Muscle layer of duodenum (tissue), 2 donors: Measurements from ENCODE around the gene CASP6.

Experiments
- H3K27ac ChIP-seq: one replicate; pipeline ENCODE4 v1.7.0; 2013; ENCODE audit warnings: mild to moderate bottlenecking, low read length
- H3K27me3 ChIP-seq: one replicate; pipeline ENCODE4 v1.7.0; 2013; ENCODE audit warnings: low read depth, mild to moderate bottlenecking, control low read depth, low read length
- H3K36me3 ChIP-seq, 2 donors: one replicate each; pipeline ENCODE4 v1.7.0; 2013; ENCODE audit warnings: low read length in 2 of 2, control low read depth in 1 of 2, mild to moderate bottlenecking in 1 of 2; ENCODE audit not compliant: insufficient read depth in 2 of 2, control insufficient read depth in 1 of 2
- H3K4me1 ChIP-seq, 2 donors: one replicate each; pipeline ENCODE4 v1.7.0; 2013; ENCODE audit warnings: low read length in 2 of 2, mild to moderate bottlenecking in 2 of 2, control low read depth in 1 of 2, moderate library complexity in 1 of 2; ENCODE audit not compliant: insufficient read depth in 2 of 2, control insufficient read depth in 1 of 2
- H3K4me3 ChIP-seq, 2 donors: one replicate each; pipeline ENCODE4 v1.7.0; 2013; ENCODE audit warnings: low read length in 2 of 2, low read depth in 1 of 2, mild to moderate bottlenecking in 1 of 2
- H3K9me3 ChIP-seq, 2 donors: one replicate each; pipeline ENCODE4 v1.7.0; 2013; ENCODE audit warnings: low read length in 2 of 2, control low read depth in 1 of 2, mild to moderate bottlenecking in 1 of 2; ENCODE audit not compliant: control insufficient read depth in 1 of 2
- donor health status: healthy.

Gene CASP6

GRCh38 chr4:109718759-109719158, 15.5 kb upstream of the CASP6 start:
- Histone ChIP-seq H3K27ac (no peak overlapping the region), H3K9me3 (no peaks in the 10 kb centered on the region), H3K4me1 (no peaks in the 10 kb centered on the region), H3K4me3 (no peak overlapping the region), H3K36me3 (peaks cover 9 to 20% of the 10 kb centered on the region in 2 donors), H3K27me3 (no peaks in the 10 kb centered on the region)

GRCh38 chr4:109713500-109713899, 10.3 kb upstream of the CASP6 start:
- H3K27ac ChIP-seq: no peak overlapping the region
- no peaks in the 10 kb centered on the region for H3K9me3 ChIP-seq
- H3K4me3 ChIP-seq: no peak overlapping the region
- peaks cover 18 to 30% of the 10 kb centered on the region in 2 donors for H3K36me3 ChIP-seq
- no peaks in the 10 kb centered on the region for H3K27me3 ChIP-seq
- H3K4me1 ChIP-seq: no peaks in the 10 kb centered on the region

GRCh38 chr4:109708990-109709389, 5.7 kb upstream of the CASP6 start:
- Histone ChIP-seq H3K36me3 (peaks cover 9 to 12% of the 10 kb centered on the region in 2 donors), H3K9me3 (no peaks in the 10 kb centered on the region), H3K27me3 (no peaks in the 10 kb centered on the region), H3K27ac (no peak overlapping the region), H3K4me1 (no peaks in the 10 kb centered on the region), H3K4me3 (no peak overlapping the region)

- H3K4me3 ChIP-seq: no peak overlapping the region
- no peaks in the 10 kb centered on the region for H3K4me1 ChIP-seq
- H3K9me3 ChIP-seq: no peaks in the 10 kb centered on the region
- H3K36me3 ChIP-seq: peaks cover 6 to 7% of the 10 kb centered on the region in 2 donors
- no peak overlapping the region for H3K27ac ChIP-seq
- no peaks in the 10 kb centered on the region for H3K27me3 ChIP-seq
These were observed 5.2 kb upstream of the CASP6 start for GRCh38 chr4:109708435-109708834.

GRCh38 chr4:109703664-109704361, 568 bp upstream of the CASP6 start:
- H3K27me3 ChIP-seq: no peaks in the 10 kb centered on the region
- peak overlapping the region; percentile 57 for H3K27ac ChIP-seq
- H3K9me3 ChIP-seq: no peaks in the 10 kb centered on the region
- peaks cover 0 to 6% of the 10 kb centered on the region in 2 donors for H3K4me1 ChIP-seq
- H3K36me3 ChIP-seq: no peaks in the 10 kb centered on the region
- H3K4me3 ChIP-seq: peak overlapping the region; percentile 62 to 88

- H3K36me3 ChIP-seq: peaks cover 0 to 4% of the 10 kb centered on the region in 2 donors
- H3K27me3 ChIP-seq: no peaks in the 10 kb centered on the region
- H3K27ac ChIP-seq: peak overlapping the region; percentile 74
- H3K4me3 ChIP-seq: peak overlapping the region; percentile 62 to 88
- no peaks in the 10 kb centered on the region for H3K9me3 ChIP-seq
- H3K4me1 ChIP-seq: peaks cover 0 to 6% of the 10 kb centered on the region in 2 donors
These were observed 1.5 kb downstream of the CASP6 start for GRCh38 chr4:109701566-109702410.

GRCh38 chr4:109699553-109700225, 3.6 kb downstream of the CASP6 start:
- Histone ChIP-seq H3K27ac (no peak overlapping the region), H3K36me3 (peaks cover 3 to 4% of the 10 kb centered on the region in 2 donors), H3K27me3 (no peaks in the 10 kb centered on the region), H3K9me3 (no peaks in the 10 kb centered on the region), H3K4me3 (no peak overlapping the region), H3K4me1 (peaks cover 0 to 6% of the 10 kb centered on the region in 2 donors)

GRCh38 chr4:109698656-109699055, 4.6 kb downstream of the CASP6 start:
- peaks cover 9 to 13% of the 10 kb centered on the region in 2 donors for H3K36me3 ChIP-seq
- no peak overlapping the region for H3K27ac ChIP-seq
- no peaks in the 10 kb centered on the region for H3K27me3 ChIP-seq
- H3K4me3 ChIP-seq: no peak overlapping the region
- peaks cover 0 to 6% of the 10 kb centered on the region in 2 donors for H3K4me1 ChIP-seq
- no peaks in the 10 kb centered on the region for H3K9me3 ChIP-seq

GRCh38 chr4:109691411-109691920, 11.8 kb downstream of the CASP6 start:
- H3K9me3 ChIP-seq: no peaks in the 10 kb centered on the region
- H3K4me3 ChIP-seq: no peak overlapping the region
- H3K36me3 ChIP-seq: peaks cover 31 to 47% of the 10 kb centered on the region in 2 donors
- H3K27me3 ChIP-seq: no peaks in the 10 kb centered on the region
- no peak overlapping the region for H3K27ac ChIP-seq
- no peaks in the 10 kb centered on the region for H3K4me1 ChIP-seq

GRCh38 chr4:109690690-109691410, 12.4 kb downstream of the CASP6 start:
- no peaks in the 10 kb centered on the region for H3K9me3 ChIP-seq
- no peak overlapping the region for H3K27ac ChIP-seq
- no peaks in the 10 kb centered on the region for H3K27me3 ChIP-seq
- peaks cover 31 to 45% of the 10 kb centered on the region in 2 donors for H3K36me3 ChIP-seq
- no peaks in the 10 kb centered on the region for H3K4me1 ChIP-seq
- no peak overlapping the region for H3K4me3 ChIP-seq
